Cardiac fibroblast (primary cell): ENCODE measurements around the gene CNTLN.
"Not testable (repeated sequence)": the region's sequence is repeated elsewhere in the genome, so short reads cannot be mapped to it uniquely, and the experiment has no call there.

Experiments
- DNase-seq, 2 donors: peaks; one replicate each; pipeline versions ENCODE4 v3.0.0 to v3.0.0-alpha.2; 2010; ENCODE audit warnings: low read depth in 2 of 2
- H3K4me3 ChIP-seq, 2 donors: replicated peaks in 1 of 2; 1 replicate in 1 of 2; 2 replicates in 1 of 2; pipeline ENCODE4 v1.5.1; 2011; ENCODE audit warnings: low read depth in 2 of 2, low read length in 2 of 2, mild to moderate bottlenecking in 2 of 2, moderate library complexity in 1 of 2
- CTCF ChIP-seq: IDR thresholded peaks from one replicate; pipeline ENCODE4 v1.5.1; 2011; ENCODE audit warnings: low read depth, mild to moderate bottlenecking, low read length, inconsistent platforms

CNTLN gene

DNA sequence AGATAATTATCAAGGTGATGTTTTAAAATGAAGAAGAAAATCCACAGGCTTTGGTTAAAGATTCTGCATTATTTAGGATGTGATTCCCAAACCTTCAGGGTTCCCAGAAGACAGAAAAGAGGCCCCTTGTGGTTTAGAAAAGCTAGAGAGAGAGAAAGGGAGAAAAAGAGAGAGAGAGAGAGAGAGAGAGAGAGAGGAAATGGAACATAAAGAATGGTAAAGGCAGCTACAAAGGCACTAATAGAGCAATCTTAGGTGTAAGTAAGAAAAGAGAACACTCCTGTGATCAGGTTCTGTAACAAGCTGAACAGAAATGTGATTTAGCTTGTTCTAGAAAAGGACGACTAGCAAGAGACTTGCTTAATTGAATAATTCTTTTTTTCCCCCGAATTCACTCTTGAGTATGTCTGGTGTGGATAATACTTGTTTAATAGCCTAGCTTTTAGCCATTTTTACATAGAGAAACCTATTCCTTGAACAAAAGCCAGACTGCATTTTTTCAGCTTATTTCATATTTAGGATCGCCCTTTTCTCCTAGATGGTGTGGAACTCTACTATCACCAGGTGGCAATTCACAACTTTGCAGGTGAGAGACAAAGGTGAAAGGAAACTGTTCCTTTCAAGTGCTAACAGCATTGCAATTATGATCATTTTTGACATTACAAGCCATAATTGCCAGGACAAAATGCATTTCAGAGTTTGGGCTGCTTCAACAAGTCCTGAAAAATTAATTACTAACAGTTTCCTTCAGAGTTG, 386.4 kb downstream of the CNTLN start:
- no peak overlapping the region for H3K4me3 ChIP-seq
- no peak for TF ChIP-seq CTCF
- no peak for DNase-seq

DNA sequence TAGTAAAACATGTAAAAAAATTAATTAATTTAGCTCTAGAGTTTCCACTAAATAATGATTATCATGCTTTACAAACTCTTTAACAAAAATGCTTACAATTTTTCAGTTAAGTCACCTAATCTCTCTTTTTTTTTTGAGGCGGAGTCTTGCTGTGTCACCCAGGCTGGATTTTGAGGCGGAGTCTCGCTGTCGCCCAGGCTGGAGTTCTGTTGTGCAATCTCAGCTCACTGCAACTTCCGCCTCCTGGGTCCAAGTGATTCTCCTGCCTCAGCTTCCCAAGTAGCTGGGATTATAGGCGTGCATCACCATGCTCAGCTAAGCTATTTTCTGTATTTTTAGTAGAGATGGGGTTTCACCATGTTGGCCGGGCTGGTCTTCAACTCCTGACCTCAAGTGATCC, 391.9 kb downstream of the CNTLN start:
- H3K4me3 ChIP-seq, DNase-seq: not testable (repeated sequence)

- DNase-seq: peak; percentile 27 to 43
- peak; percentile 9 for TF ChIP-seq CTCF
- H3K4me3 ChIP-seq: no peak overlapping the region
Observed at GRCh38 chr9:17528859-17529258, 394.0 kb downstream of the CNTLN start.

DNA sequence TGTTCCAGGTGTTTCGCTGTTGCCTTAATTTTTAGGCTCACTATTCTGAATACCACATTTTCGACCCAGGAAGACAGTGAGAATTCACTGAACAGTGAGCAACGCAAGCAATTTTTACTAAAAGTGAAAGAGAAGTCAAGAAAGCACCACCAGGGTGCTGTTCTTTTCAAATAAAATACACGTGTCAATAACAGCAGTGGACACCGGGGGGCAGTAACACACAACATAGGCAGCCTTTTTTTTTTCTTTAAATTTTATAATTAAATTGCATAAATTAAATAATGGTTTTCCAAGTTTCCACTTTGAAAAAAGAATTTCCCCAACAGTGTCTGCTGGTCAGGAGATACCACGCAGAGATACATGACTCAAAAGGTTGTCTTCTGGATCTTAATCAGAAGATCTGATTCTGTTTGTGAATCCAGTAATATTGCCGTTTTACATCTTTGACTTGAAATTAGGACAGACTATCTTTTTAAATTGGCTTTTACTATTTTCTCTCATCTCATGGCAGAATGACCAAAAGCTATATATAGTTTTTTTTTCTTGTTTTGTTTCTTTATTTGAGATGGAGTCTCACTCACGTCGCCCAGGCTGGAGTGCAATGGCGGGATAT, 396.9 kb downstream of the CNTLN start:
- peak overlapping the region in 1 of 2 donors; percentile 21 for H3K4me3 ChIP-seq
- peak; percentile 66 to 67 for DNase-seq
- TF ChIP-seq CTCF: peak; percentile 69

DNA sequence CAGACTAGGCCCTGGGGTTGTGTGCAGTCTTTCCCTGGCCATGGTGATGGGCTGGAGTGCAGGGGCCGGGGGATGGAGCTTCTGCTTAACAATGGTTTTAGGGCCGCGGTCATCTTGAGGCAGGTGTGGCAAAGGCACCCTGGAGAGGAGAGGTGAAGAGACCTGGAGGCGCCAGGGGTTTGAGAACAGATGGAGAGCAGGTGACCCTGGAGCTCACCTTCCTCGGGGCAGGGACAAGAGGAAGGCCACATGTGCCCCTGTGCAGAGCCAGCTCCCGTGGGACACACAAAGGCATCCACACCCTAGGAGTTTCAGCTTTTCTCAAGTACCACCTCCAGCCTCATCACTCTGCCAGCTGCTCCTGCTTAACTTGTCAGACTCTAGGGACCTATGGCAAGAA, 397.6 kb downstream of the CNTLN start:
- no peak overlapping the region for H3K4me3 ChIP-seq
- no peak for TF ChIP-seq CTCF
- DNase-seq: no peak

- no peak overlapping the region for H3K4me3 ChIP-seq
- TF ChIP-seq CTCF: no peak
Observed at GRCh38 chr9:17535176-17535575, 400.3 kb downstream of the CNTLN start.

DNA sequence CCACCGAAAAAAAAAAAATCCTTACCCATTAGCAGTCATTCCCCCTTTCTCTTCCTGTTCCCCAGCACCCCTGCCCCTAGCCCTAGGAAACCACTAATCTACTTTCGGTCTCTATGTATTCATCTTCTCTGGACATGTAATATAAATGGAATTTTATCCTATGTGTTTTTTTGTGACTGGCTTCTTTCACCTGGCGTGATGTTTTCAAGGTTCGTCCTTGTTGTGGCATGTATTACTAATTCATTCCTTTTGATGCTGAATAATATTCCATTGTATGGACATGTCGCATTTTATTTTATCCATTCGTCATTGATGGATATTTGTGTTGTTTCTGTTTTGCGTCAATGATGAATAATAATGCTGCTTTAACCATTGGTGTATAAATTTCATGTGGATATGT, 401.2 kb downstream of the CNTLN start:
- no peak for TF ChIP-seq CTCF
- no peak for DNase-seq
- H3K4me3 ChIP-seq: no peak overlapping the region

More at GRCh38 chr9:17535176-17535575, 400.3 kb downstream of the CNTLN start:
- DNase-seq: no peak
